Activated T-cell treated with anti-CD3 and anti-CD28 coated beads for 48 hours (primary cell): Measurements from ENCODE around the gene L3MBTL1.

Experiments
- DNase-seq: peaks from one replicate; pipeline ENCODE4 v3.0.0-alpha.2; 2020; ENCODE audit warnings: low read depth

Gene L3MBTL1

GRCh38 chr20:43590036-43590391, 82.5 kb downstream of the L3MBTL1 start:
- DNase-seq = no peak

GRCh38 chr20:43590392-43591303, 83.2 kb downstream of the L3MBTL1 start, which contains the start of gene IFT52:
IFT52 (plus strand) TSS chr20:43590937; CDS start chr20:43594699, 3,762 bp downstream.
- DNase-seq = peak; percentile 88
